ENCODE results near the gene CREM.

Gene CREM

DNA sequence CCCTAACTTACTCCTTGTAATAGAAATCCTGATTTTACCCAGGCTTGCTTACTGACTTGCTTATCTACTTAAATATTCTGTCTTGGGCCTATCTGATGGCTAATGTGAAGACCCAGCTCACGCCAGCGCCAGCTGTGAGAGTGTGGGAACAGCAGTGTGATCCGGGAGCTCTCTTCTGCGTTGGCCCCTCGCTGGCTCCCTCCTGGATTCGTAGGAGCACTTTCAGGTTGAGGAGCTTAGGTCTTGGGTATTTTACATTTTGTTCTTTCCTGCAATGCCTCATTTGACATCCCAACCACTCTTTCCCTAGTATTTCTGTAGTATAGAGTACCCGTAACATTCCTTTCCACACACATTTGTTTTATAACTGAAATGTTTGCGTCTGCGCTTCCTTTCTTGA is 51.7 kb downstream of the CREM start:
- no peak for DNase-seq (ENCODE audit: low read depth, low spot score)
- TF ChIP-seq ZNF274 (IDR thresholded peaks at IDR 0.05; ENCODE audit: low read depth, low read length) (no peak), YY1 (IDR thresholded peaks at IDR 0.05; ENCODE audit: insufficient read depth, insufficient read length) (no peak), SUZ12 (IDR thresholded peaks at IDR 0.05; ENCODE audit: extremely low read depth, insufficient read depth, insufficient read length) (no peak)
- Histone ChIP-seq H3K9me3 (ENCODE audit: insufficient read depth, low read length) (no peaks in the 10 kb centered on the region), H3K9ac (ENCODE audit: insufficient read length, low read depth) (no peak overlapping the region), H3K4me3 (ENCODE audit: insufficient read length, low read depth) (no peak overlapping the region), H3K4me1 (ENCODE audit: insufficient read depth, insufficient read length) (no peaks in the 10 kb centered on the region), H3K36me3 (ENCODE audit: insufficient read depth, insufficient read length, low read length) (no peaks in the 10 kb centered on the region), H3K27me3 (ENCODE audit: insufficient read depth, insufficient read length) (no peaks in the 10 kb centered on the region)

- TF ChIP-seq ZNF274 (IDR thresholded peaks at IDR 0.05; ENCODE audit: low read depth, low read length) (no peak), SUZ12 (IDR thresholded peaks at IDR 0.05; ENCODE audit: extremely low read depth, insufficient read depth, insufficient read length) (no peak), YY1 (IDR thresholded peaks at IDR 0.05; ENCODE audit: insufficient read depth, insufficient read length) (no peak)
These were observed 56.2 kb downstream of the CREM start for GRCh38 chr10:35182631-35183510.

GRCh38 chr10:35184527-35185171 is 58.0 kb downstream of the CREM start:
- Histone ChIP-seq H3K9ac (ENCODE audit: insufficient read length, low read depth) (no peak overlapping the region), H3K36me3 (ENCODE audit: insufficient read depth, insufficient read length, low read length) (no peaks in the 10 kb centered on the region), H3K9me3 (ENCODE audit: insufficient read depth, low read length) (no peaks in the 10 kb centered on the region), H3K4me1 (ENCODE audit: insufficient read depth, insufficient read length) (no peaks in the 10 kb centered on the region), H3K27me3 (ENCODE audit: insufficient read depth, insufficient read length) (no peaks in the 10 kb centered on the region), H3K4me3 (ENCODE audit: insufficient read length, low read depth) (no peak overlapping the region)
- DNase-seq (ENCODE audit: low read depth, low spot score), result no peak
- TF ChIP-seq YY1 (IDR thresholded peaks at IDR 0.05; ENCODE audit: insufficient read depth, insufficient read length), result no peak
- TF ChIP-seq SUZ12 (IDR thresholded peaks at IDR 0.05; ENCODE audit: extremely low read depth, insufficient read depth, insufficient read length), result no peak
- no peak for TF ChIP-seq ZNF274 (IDR thresholded peaks at IDR 0.05; ENCODE audit: low read depth, low read length)

More at GRCh38 chr10:35182631-35183510, 56.2 kb downstream of the CREM start:
- H3K27me3 ChIP-seq (ENCODE audit: insufficient read depth, insufficient read length), result no peaks in the 10 kb centered on the region
- no peak overlapping the region for H3K9ac ChIP-seq (ENCODE audit: insufficient read length, low read depth)
- H3K9me3 ChIP-seq (ENCODE audit: insufficient read depth, low read length), result no peaks in the 10 kb centered on the region
- no peaks in the 10 kb centered on the region for H3K36me3 ChIP-seq (ENCODE audit: insufficient read depth, insufficient read length, low read length)
- DNase-seq (ENCODE audit: low read depth, low spot score), result no peak
- H3K4me3 ChIP-seq (ENCODE audit: insufficient read length, low read depth), result no peak overlapping the region
- H3K4me1 ChIP-seq (ENCODE audit: insufficient read depth, insufficient read length), result no peaks in the 10 kb centered on the region

- TF ChIP-seq YY1 (IDR thresholded peaks at IDR 0.05; ENCODE audit: insufficient read depth, insufficient read length), result no peak
- no peak for TF ChIP-seq SUZ12 (IDR thresholded peaks at IDR 0.05; ENCODE audit: extremely low read depth, insufficient read depth, insufficient read length)
- TF ChIP-seq ZNF274 (IDR thresholded peaks at IDR 0.05; ENCODE audit: low read depth, low read length), result no peak
- DNase-seq (ENCODE audit: low read depth, low spot score), result no peak
- H3K4me3 ChIP-seq (ENCODE audit: insufficient read length, low read depth), result no peak overlapping the region
These were observed 58.8 kb downstream of the CREM start for GRCh38 chr10:35185260-35186034.

DNA sequence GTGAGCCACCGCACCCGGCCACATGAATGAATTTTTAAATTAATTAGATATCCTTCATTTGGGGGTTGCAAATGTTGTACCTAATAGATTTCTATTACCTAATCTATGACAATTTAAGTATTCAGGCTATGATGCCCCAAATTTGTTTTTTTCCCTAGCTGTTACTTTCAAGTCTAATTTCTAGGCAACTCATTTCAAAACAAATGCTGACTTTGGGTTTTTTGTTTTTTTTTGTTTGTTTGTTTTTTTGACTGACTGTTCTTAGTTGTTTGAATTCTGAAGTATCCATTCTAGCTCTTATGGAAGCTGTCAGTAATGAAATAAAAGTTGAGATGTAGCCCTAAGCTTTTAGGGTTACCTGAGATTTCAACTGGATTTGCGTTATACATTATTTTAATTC is 62.3 kb downstream of the CREM start:
- Histone ChIP-seq H3K9me3 (ENCODE audit: insufficient read depth, low read length) (peaks cover 5% of the 10 kb centered on the region; the same call in 1 of the 2 replicates), H3K4me1 (ENCODE audit: insufficient read depth, insufficient read length) (no peaks in the 10 kb centered on the region), H3K36me3 (ENCODE audit: insufficient read depth, insufficient read length, low read length) (no peaks in the 10 kb centered on the region), H3K27me3 (ENCODE audit: insufficient read depth, insufficient read length) (no peaks in the 10 kb centered on the region), H3K9ac (ENCODE audit: insufficient read length, low read depth) (no peak overlapping the region), H3K4me3 (ENCODE audit: insufficient read length, low read depth) (no peak overlapping the region)
- TF ChIP-seq ZNF274 (IDR thresholded peaks at IDR 0.05; ENCODE audit: low read depth, low read length) (no peak), YY1 (IDR thresholded peaks at IDR 0.05; ENCODE audit: insufficient read depth, insufficient read length) (no peak), SUZ12 (IDR thresholded peaks at IDR 0.05; ENCODE audit: extremely low read depth, insufficient read depth, insufficient read length) (no peak)
- no peak for DNase-seq (ENCODE audit: low read depth, low spot score)

More at GRCh38 chr10:35185260-35186034, 58.8 kb downstream of the CREM start:
- no peaks in the 10 kb centered on the region for H3K4me1 ChIP-seq (ENCODE audit: insufficient read depth, insufficient read length)
- H3K36me3 ChIP-seq (ENCODE audit: insufficient read depth, insufficient read length, low read length), result no peaks in the 10 kb centered on the region
- H3K9me3 ChIP-seq (ENCODE audit: insufficient read depth, low read length), result no peaks in the 10 kb centered on the region
- H3K27me3 ChIP-seq (ENCODE audit: insufficient read depth, insufficient read length), result no peaks in the 10 kb centered on the region
- no peak overlapping the region for H3K9ac ChIP-seq (ENCODE audit: insufficient read length, low read depth)

GRCh38 chr10:35191523-35191922 is 64.9 kb downstream of the CREM start:
- Histone ChIP-seq H3K4me3 (ENCODE audit: insufficient read length, low read depth) (no peak overlapping the region), H3K9me3 (ENCODE audit: insufficient read depth, low read length) (peaks cover 5% of the 10 kb centered on the region; the same call in 1 of the 2 replicates), H3K36me3 (ENCODE audit: insufficient read depth, insufficient read length, low read length) (no peaks in the 10 kb centered on the region), H3K4me1 (ENCODE audit: insufficient read depth, insufficient read length) (no peaks in the 10 kb centered on the region), H3K9ac (ENCODE audit: insufficient read length, low read depth) (no peak overlapping the region), H3K27me3 (ENCODE audit: insufficient read depth, insufficient read length) (no peaks in the 10 kb centered on the region)
- no peak for TF ChIP-seq YY1 (IDR thresholded peaks at IDR 0.05; ENCODE audit: insufficient read depth, insufficient read length)
- TF ChIP-seq SUZ12 (IDR thresholded peaks at IDR 0.05; ENCODE audit: extremely low read depth, insufficient read depth, insufficient read length), result no peak
- no peak for TF ChIP-seq ZNF274 (IDR thresholded peaks at IDR 0.05; ENCODE audit: low read depth, low read length)
- DNase-seq (ENCODE audit: low read depth, low spot score), result no peak

All from NT2/D1 (cell line).